Upper lobe of right lung (tissue), 1 donor: ENCODE data around the gene GATD1. TPM values are rescaled to one million over a fixed set of nuclear protein-coding genes. Genes with fewer than 3 reads are reported as not detected.

Source experiments
- ATAC-seq: fragments of 200-7000 bp; cut with Tn5 transposase; one replicate; pipeline ENCODE4 v1.9.1; 2020; ENCODE audit warnings: mild to moderate bottlenecking, moderate library complexity
- DNase-seq: peaks from one replicate; pipeline ENCODE4 v3.0.0-alpha.2; 2020
- H3K27ac ChIP-seq: fragments of 200-600 bp; one replicate; pipeline ENCODE4 v1.8.0; 2022
- H3K27me3 ChIP-seq: fragments of 200-600 bp; one replicate; pipeline ENCODE4 v1.8.0; 2022; ENCODE audit warnings: mild to moderate bottlenecking
- H3K36me3 ChIP-seq: fragments of 200-600 bp; one replicate; pipeline ENCODE4 v1.8.0; 2022
- H3K4me1 ChIP-seq: fragments of 200-600 bp; one replicate; pipeline ENCODE4 v1.8.0; 2022
- H3K4me3 ChIP-seq: fragments of 200-600 bp; one replicate; pipeline ENCODE4 v1.8.0; 2022; ENCODE audit warnings: mild to moderate bottlenecking
- H3K9me3 ChIP-seq: fragments of 200-600 bp; one replicate; pipeline ENCODE4 v1.8.0; 2022
- CTCF ChIP-seq: fragments of 200-600 bp; IDR thresholded peaks from one replicate; pipeline ENCODE4 v1.8.0; 2022; ENCODE audit warnings: antibody characterized with exemption
- intact Hi-C: fragments of 100-400 bp; cut with DNase I; formaldehyde crosslinking; loops from one replicate; pipeline ENCODE4 v1.11.0; 2022
- total RNA-seq: library from RNA; stranded (reverse); fragmentation: NEBNext Ultra II Directional; extraction: Animal tissue kit (Norgen Biotek cat#: 25700); gene quantifications from one replicate; pipeline ENCODE4 v1.2.1, GENCODE V29; 2021
- donor health status: DM: no; HTN: yes; CAD: no; lungs with severe emphysema.

Gene GATD1
- total RNA-seq, 1 donor from 2014 or later = 62.5 TPM

DNA sequence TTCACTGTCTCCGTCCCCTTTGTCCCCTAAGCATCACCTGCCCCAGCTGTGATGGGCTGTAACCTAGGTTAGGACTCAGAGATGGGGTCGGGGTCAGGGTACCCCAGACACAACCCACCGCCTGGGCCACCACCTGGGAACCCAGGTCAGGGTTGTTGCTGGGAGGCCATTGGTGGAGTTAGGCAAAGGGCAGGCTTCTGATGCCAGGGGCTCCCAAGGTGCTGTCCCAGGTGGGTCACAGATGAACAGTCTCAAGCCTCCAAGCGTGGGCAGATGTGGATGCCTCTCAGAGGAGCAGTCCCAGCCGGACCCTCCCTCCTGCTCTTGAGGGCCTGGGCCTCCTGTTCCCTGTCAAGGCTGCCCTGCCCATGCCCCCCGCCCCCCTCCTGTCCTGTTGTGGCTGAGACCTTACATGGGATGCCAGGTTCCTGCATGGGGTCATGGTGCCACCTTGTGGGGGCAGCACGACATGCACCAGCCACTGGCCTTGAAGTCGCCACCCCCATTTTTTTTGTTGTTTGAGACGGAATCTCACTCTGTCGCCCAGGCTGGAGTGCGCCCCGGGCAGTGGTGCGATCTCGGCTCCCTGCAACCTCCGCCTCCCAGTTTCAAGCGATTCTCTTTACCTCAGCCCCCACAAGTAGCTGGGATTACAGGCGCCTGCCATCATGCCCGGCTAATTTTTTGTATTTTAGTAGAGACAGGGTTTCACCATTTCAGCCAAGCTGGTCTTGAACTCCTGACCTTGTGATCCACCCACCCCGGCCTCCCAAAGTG, 12.1 kb downstream of the GATD1 start:
- no peaks in the 10 kb centered on the region for H3K4me1 ChIP-seq
- no peak overlapping the region for H3K27ac ChIP-seq
- peak; percentile 66 for ATAC-seq
- no peak for DNase-seq
- H3K4me3 ChIP-seq = no peak overlapping the region
- TF ChIP-seq CTCF = peak; percentile 55
- H3K27me3 ChIP-seq = no peaks in the 10 kb centered on the region
- H3K9me3 ChIP-seq = no peaks in the 10 kb centered on the region
- intact Hi-C loops = no loop called here
- peaks cover 69% of the 10 kb centered on the region for H3K36me3 ChIP-seq

- H3K36me3 ChIP-seq = peaks cover 71% of the 10 kb centered on the region
- ATAC-seq = no peak
Observed at GRCh38 chr11:764322-765024, 12.8 kb downstream of the GATD1 start.

GRCh38 chr11:763549-764321, 13.6 kb downstream of the GATD1 start:
- no peak for TF ChIP-seq CTCF
- DNase-seq = no peak
- H3K4me1 ChIP-seq = no peaks in the 10 kb centered on the region
- no peak for ATAC-seq
- H3K9me3 ChIP-seq = no peaks in the 10 kb centered on the region
- no peaks in the 10 kb centered on the region for H3K27me3 ChIP-seq
- intact Hi-C loops = no loop called here
- H3K27ac ChIP-seq = no peak overlapping the region
- peaks cover 78% of the 10 kb centered on the region for H3K36me3 ChIP-seq
- no peak overlapping the region for H3K4me3 ChIP-seq

More at GRCh38 chr11:764322-765024, 12.8 kb downstream of the GATD1 start:
- DNase-seq = no peak
- TF ChIP-seq CTCF = no peak
- no peaks in the 10 kb centered on the region for H3K27me3 ChIP-seq
- no peak overlapping the region for H3K4me3 ChIP-seq
- H3K27ac ChIP-seq = no peak overlapping the region
- no peaks in the 10 kb centered on the region for H3K9me3 ChIP-seq
- no peaks in the 10 kb centered on the region for H3K4me1 ChIP-seq
- intact Hi-C loops = no loop called here

DNA sequence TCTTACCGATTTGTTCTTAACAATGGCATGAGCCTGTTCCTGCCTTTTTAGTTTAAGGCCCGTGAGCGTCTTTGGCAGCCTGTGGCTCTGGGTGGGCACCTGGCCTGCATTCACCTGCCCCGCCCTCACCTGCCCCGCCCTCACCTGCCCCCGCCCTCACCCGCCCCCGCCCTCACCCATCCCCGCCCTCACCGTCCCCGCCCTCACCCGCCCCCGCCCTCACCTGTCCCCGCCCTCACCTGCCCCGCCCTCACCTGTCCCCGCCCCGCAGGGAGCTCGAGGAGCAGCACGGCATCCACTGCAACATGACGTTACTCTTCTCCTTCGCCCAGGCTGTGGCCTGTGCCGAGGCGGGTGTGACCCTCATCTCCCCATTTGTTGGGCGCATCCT, 14.2 kb downstream of the GATD1 start:
- TF ChIP-seq CTCF = no peak
- Histone ChIP-seq H3K9me3 (no peaks in the 10 kb centered on the region), H3K36me3 (peaks cover 85% of the 10 kb centered on the region), H3K27me3 (no peaks in the 10 kb centered on the region), H3K27ac (peak overlapping the region; percentile 13), H3K4me1 (no peaks in the 10 kb centered on the region), H3K4me3 (no peak overlapping the region)
- intact Hi-C loops = no loop called here
- no peak for DNase-seq
- peak; percentile 69 for ATAC-seq

DNA sequence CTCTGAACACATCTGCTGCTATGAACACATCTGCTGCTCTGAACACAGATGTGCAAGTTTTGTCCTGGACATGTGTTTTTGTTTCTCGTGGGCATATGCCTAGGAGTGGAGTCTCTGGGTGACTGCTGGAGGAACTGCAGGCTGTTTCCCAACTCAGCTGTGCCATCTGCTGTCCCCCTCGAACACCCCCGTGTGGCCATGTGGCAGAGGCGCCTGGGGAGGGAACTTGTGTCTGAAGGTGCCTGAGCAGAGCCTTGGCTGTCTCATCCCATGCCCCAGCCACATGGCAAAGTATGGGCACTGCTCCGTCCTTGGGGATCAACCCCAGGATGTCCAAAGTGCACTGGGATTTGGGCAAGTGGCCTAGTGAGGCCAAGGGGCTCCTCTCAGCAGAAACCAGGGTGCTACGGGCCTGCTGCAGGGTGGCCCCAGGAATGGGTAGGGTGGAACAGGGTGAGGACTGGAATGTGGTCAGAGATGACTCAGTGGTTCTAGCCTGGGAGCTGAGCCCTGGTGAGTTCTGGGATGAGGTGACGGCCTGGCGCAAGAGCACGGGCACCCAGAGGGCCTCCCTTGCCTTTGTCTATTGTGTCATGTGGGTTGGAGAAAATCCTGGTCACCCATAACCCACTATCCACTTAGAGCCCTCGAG, 14.7 kb downstream of the GATD1 start:
- DNase-seq = no peak
- peak overlapping the region; percentile 13 for H3K27ac ChIP-seq
- peak; percentile 80 for ATAC-seq
- H3K4me3 ChIP-seq = no peak overlapping the region
- H3K4me1 ChIP-seq = no peaks in the 10 kb centered on the region
- intact Hi-C loops = no loop called here
- TF ChIP-seq CTCF = peak; percentile 13
- H3K9me3 ChIP-seq = no peaks in the 10 kb centered on the region
- no peaks in the 10 kb centered on the region for H3K27me3 ChIP-seq
- H3K36me3 ChIP-seq = peaks cover 90% of the 10 kb centered on the region
